NCI-H1092 (cell line): Measurements from ENCODE around the gene SPON1.
"Not testable (repeated sequence)": the region's sequence is repeated elsewhere in the genome, so short reads cannot be mapped to it uniquely, and the experiment has no call there.

Experiments
- DNase-seq: peaks from one replicate; lab custom pipeline; 2025; lab: John Stamatoyannopoulos, UW

The SPON1 gene

DNA sequence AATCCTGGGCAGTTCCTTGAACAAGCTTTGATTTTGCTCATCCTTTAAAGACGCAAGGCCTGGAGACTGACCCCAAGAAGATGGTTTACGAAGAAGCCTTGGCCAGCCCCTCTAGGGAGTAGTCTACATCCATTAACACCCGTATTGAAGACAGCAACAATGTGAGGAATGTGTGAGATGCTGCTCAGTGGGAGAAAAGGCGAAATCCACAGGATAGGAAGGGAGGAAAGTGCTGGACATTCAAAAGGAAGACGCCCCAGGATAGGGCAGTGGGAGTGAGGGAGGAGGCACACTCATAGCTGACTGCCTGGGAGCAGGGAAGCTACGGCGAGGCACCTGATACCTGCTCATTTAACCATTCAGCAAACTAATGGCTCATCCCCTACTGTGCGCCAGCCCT is 282.4 kb downstream of the SPON1 start:
- DNase-seq: no peak

DNA sequence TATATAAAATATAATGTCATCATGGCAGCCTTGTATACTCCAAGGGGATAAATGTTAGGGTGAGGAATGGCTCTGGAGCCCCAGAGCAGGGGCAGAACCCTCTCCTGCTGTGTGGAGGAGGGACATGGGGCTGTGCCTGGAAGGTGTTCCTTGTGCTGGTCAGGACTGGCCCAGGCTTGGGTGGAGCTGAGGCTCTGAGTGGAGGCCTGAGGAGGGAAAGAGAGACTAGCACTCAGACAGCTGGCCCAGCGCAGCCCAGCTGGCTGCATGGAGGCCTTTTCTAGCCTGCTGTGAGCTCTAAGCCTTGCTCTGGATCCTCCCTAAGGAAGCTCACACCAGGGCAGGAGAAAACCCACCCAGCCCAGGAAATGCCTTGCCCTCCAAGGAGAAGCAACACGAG is 282.9 kb downstream of the SPON1 start:
- no peak for DNase-seq

DNA sequence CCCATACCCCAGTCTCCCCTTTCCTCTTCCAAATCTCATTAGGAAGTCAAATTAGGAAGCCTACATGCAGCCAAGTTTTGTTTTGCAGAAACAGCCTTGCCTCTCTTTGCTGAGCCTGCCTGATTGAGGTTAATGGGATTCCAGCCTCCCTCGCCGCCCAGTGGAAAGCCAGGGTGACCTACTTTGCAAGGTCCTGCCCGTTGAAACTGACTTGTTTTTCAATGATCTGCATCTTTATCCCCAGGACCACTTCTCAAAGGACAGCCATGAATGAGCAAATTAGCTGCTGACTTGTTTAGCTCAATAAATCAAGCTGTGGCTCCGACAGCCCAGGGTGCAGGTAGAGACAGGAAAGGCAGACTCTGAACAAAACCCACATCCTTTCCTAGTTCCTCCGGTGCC is 286.1 kb downstream of the SPON1 start:
- DNase-seq: no peak

DNA sequence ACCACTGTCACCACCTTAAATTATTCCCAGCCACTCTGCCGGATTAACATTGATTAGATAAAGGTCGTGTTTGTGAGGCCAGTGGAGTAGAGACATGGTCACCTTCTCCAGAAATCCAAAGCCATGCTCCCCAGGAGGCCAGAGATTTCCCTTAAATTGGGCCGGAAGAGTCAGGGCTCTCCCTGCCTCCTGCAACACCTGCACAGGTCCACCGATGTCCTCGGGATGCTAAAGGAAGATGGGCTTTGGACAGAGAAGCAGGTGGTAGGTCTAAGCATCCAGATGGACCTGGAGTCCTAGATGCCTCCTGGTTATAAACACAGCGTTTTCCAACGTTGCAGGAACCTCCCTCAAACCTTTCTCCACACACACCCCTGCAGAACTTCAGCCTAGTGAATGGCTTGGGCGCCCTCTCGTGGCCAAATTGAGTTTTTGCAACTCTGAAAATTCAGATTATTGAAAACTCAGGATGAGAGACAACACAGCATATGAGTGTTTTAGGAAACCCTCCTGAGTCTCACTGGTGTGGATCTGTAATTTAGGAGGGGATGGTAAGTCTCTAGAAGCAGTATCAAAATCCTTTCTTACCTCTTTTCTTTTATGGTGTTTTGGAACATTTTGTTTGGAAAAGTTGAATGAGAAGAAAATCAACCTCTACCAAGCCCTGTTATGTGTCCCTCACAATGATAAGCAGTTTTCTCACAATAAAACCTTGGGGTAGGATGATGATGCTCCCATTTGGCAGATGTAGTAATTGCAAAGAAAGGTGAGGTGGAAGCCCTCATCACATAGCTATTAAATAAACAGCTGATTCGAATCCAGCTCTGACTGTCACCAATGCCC is 286.8 kb downstream of the SPON1 start:
- DNase-seq: peak; percentile 18

DNA sequence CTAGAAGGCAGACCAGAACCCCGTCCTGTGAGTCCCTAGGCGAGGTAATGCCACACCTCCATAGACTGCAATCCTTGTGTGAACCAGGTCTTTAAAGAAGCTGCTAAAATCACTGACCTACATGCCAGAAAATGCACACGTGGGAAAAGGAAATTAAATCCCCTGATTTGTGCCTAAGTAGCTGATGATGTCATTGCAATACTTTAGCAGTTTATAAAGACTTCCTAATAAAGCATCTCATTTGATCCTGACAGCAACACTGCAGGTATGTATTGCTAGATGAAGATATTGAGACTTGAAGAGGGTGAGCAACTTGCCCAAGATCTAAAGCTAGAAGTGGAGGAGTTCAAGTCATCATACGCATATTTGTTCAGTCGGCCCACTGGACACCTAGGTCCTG is 289.2 kb downstream of the SPON1 start:
- DNase-seq: no peak

DNA sequence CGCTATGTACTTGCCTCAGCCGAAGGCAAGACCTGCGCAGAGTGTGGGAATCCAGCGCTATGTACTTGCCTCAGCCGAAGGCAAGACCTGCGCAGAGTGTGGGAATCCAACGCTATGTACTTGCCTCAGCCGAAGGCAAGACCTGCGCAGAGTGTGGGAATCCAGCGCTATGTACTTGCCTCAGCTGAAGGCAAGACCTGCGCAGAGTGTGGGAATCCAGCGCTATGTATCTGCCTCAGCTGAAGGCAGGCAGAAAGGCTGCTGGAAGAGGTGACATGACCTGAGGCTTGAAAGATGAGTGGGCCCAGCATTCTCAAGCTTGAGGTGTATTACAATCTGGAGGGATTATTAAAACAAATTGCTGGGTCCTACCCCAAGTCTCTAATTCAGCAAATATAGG is 290.0 kb downstream of the SPON1 start:
- not testable (repeated sequence) for DNase-seq

DNA sequence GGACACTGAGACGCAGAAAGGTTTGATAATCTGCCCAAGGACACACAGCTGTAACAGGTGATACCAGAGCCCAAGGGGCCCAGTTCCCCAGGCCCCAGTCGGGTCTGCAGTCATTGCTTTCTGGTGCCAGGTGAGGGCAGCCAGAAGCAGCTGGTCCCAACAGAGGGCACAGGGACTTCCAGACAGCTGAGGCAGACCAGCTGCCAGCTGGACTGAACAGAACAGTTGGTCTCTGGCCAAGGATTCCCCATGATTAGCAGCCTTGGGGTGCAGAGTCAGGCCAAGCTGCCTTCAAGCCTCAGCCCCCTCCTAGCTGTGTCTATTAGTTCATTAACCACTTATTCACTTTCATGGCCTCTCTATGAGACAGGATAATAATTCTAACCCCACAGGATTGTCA is 290.9 kb downstream of the SPON1 start:
- peak; percentile 1 for DNase-seq

DNA sequence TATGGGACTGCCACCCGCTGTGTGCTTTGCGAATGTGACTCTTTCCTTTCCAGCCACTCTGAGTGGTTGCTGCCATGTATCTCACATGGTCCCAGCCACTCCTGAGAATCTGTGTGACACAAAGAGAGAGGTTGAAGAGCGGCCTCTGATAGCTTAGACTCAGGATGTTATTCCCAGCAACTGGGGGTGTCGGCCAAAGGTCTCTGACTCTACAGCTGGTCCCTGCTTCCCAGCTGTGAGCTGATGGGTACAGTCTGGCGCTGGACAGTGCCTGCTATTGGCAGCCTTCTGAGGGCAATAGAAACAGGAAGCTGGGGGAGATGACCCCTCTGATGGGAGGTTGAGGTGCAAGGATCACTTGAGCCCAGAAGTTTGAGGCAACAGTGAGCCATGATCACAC is 291.3 kb downstream of the SPON1 start:
- no peak for DNase-seq

DNA sequence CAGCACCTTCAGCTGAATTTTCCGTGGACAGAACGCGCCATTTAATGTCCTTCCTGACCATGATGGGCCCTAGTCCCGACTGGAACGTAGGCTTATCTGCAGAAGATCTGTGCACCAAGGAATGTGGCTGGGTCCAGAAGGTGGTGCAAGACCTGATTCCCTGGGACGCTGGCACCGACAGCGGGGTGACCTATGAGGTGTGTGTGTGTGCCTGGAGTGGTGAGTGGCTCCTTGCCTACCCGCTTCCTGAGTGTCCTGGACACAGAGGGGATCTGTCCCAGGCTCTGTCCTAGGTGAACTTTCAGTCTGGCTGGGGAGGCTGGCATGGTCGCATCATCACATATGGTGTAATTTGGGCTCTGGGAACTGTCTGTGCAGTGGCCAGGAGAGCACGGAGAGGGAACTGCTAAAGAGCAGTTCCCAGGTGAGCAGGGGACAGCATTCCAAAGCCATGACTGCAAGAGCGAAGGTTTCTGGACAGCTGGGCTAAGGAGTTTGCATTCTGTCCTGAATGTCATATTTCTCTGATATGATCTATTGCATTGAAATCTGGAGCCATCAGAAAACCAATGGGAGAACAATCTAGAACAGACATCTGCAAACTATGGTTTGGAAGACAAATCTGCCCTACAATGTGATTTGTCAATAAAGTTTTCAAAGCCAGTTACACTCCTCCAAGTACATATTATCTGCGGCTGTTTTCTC is 292.2 kb downstream of the SPON1 start:
- no peak for DNase-seq

DNA sequence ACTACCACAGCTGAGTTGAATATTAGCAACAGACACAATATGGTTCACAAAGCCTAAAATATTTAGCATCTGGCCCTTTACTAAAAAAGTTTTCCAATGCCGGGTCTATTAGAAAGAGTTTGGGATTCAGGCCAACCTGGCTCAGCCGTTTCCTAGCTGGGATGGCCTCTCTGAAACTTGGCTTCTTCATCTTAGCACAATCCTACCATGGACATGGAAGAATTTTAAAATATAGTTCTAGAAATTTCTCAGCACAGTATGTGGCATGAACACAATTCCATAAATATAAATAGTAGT is 292.7 kb downstream of the SPON1 start:
- DNase-seq: no peak

DNA sequence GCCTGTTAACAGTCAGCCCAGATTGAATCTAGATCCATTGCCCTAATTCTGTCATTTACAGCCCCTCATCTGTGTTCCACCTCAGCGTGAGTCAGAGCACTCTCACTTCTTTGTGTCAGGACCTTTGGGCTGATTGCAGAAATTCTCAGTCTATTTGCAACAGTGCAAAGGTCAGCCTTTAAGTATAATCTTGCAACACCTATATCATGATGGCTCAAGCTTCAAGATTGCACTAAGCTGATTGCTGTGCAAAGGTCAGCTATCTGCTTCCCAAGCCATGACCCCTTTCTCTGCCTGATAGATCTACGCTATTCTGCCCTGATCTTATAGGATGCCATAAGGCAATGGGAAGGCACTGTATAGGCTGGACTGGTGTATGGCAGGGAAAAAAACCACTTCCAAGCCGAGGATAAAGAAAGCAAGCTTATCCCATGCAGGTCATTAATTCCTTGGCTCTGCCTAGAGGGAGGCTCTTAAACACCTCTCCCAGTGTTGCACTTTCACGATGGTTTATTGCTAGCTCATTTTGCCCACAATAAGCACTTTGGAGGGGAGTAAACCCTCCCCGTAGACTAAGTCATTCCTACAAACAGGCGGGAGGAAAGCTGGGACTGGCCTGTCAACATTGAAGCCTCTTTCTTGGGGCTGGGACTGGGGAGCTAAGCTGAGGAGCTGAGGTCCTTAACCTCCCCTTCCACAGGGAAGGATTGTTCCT is 295.9 kb downstream of the SPON1 start:
- no peak for DNase-seq

DNA sequence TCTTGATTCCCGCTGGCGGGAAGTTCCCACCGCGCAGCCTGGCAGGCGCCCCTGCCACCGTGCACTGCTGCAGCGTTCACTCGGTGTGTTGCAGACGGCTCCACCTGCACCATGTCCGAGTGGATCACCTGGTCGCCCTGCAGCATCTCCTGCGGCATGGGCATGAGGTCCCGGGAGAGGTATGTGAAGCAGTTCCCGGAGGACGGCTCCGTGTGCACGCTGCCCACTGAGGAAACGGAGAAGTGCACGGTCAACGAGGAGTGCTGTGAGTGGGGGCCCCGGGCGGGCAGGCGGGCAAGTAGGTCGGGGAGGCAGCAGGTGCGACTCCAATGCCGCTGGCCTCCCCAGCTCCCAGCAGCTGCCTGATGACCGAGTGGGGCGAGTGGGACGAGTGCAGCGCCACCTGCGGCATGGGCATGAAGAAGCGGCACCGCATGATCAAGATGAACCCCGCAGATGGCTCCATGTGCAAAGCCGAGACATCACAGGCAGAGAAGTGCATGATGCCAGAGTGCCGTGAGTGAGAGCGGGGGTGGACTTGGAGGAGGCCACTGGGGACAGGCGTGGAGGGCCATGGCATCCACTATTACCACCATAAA is 296.8 kb downstream of the SPON1 start:
- DNase-seq: no peak

DNA sequence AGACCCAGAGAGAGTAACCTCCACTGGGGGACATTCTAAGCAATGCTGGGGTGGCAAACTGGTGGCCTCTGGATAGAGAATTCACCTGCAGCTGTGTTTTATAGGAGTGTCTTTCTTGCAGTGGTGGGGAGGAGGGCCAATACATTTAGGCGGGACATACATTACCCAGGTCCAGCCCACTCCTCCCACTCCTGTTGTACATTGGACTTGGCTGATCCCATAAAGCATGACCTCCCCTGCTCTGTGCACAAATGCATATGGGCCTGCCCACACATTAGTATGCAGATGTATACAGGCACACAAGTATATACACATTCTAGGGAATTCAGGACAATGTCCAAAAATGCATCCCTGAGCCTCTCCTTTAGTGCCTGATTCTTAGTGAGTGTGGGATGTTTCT is 297.4 kb downstream of the SPON1 start:
- no peak for DNase-seq

DNA sequence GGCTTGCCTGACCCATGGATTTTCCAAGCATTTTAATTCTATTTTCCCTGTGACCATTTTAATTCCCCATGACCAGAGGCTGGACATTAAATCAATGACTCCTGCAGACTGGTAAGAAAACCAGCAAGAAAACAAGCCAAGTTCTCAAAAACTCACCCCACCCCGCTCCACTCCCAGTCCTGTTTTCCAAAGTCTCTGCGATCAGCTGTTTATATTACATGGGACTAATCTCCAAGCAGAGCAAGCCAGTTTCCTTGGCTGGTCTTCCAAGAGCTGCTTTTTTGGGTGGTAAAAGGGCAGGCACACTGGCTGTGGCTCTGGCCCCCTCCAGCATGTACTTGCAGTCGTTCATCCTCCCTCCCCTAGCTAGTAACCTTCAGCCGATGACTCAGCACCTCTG is 298.5 kb downstream of the SPON1 start:
- DNase-seq: no peak

DNA sequence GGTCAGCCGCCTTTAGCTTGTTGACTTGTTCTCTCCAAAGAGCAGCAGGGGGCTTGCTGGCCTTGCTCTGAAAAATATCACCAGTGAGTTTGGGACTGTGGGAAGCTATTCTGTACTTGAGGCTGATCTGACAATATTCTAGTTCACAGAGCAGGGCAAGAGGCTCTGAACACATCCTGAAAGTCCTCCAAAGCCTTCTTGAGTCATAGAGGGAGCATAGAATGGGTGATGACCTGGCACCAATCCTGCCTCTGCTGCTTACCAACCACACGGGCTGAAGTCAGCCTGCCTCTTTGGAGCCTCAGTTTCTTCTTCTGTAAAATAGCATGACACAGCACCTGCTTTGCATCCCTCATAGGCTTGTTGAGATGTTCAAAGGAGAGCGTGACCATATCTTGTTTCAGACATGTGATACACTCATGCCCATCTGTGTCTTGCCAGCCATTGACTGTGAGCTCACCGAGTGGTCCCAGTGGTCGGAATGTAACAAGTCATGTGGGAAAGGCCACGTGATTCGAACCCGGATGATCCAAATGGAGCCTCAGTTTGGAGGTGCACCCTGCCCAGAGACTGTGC is 299.8 kb downstream of the SPON1 start:
- DNase-seq: no peak

DNA sequence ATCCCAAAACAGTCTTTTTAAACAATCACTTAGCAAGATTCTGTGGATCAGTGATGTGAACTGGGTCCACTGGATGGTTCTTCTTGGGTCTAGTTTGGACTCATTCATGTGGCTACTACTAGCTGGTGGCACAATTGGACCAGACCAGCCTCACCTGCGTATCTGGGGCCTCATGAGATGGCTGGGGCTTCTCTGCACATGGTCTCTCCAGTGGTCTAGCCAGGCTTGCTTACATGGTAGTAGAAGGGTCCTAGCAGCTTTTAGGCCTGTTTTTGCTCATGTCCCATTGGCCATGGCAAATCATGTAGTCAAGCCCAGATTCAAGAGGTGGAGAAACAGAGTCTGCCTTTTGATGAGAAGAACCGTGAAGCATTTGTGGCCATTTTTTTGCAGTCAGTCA is 302.4 kb downstream of the SPON1 start:
- no peak for DNase-seq

DNA sequence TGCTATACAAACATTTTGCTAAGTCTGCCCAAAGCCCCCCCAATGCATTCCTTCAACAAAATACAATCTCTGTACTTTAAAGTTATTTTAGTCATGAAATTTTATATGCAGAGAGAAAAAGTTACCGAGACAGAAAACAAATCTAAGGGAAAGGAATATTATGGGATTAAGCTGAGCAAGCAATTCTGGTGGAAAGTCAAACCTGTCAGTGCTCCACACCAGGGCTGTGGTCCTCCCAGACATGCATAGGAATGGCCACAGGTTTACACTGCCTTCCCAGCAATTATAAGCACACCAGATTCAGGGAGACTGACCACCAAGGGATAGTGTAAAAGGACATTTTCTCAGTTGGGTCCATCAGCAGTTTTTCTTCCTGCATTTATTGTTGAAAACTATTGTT is 304.1 kb downstream of the SPON1 start:
- DNase-seq: no peak

DNA sequence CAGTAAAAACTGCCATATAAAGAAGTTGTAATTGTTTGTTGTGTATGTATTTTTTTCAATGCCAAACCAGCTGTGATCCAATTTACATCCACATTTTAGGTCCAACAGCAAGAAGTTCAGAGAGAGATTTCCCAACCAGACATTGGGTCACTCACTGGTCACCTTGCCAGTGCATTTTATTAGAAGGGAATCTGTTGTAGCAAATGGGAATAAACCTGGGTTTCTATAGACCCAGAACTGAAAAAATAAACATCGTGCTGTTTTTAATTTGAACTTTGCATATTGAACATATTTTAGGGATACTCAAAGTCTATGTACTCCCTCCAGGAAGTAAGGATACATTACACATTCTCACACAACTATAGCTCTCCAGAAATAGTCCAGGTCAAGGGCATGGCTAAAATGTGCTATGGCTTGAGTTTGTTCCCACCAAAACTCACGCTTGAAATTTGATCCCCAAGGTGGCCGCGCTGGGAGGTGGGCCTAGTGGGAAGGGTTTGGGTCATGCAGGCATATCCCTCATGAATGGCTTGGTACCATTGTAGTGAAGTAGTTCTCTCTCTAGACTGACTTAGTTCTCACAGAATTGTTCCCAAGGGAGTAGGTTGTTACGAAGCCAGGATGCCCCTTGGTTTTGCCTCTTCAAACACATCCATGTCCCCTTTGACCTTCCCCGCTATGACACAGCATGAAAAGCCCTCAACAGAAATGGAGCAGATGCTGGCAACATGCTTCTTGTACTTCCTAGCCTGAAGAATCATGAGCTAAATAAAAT is 305.5 kb downstream of the SPON1 start:
- DNase-seq: no peak

DNA sequence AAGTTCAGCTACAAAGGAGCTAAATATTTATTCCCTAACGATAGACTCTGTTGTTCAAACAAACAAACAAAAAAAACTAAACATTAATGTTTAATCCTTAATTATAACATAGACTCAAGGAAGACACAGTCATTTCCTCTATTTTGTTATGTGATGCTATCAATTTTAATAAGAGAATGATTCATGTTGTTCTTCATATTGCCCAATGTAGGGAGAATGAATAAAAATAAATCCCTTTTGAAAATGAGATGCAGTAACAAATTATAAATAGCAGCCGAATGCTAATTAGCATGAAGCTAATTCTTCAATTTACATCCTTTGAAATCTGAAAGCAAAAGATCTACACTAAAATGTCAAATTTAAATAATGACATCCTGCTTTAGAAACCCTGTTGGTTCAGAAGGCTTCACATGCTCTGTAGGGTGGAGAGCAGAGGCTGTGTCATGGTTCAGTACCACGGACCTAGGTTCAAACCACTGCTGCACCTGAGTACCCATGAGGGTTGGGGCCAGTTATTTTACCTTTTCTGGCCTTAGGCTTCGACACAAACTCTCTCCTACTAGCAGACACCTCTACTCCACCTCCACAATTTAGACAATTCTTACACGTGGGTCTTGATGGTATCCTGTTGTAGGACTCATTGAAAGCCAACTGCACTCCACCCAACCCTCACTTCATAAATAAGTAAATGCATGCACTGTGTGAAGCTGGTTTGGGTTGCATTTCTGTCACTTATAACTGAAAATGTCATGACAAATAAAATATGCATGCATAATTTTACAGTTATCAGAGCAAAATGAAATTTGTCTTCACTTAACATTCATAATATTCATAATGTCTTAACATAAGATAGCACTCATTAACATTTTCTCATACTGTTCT is 307.4 kb downstream of the SPON1 start:
- DNase-seq: no peak

DNA sequence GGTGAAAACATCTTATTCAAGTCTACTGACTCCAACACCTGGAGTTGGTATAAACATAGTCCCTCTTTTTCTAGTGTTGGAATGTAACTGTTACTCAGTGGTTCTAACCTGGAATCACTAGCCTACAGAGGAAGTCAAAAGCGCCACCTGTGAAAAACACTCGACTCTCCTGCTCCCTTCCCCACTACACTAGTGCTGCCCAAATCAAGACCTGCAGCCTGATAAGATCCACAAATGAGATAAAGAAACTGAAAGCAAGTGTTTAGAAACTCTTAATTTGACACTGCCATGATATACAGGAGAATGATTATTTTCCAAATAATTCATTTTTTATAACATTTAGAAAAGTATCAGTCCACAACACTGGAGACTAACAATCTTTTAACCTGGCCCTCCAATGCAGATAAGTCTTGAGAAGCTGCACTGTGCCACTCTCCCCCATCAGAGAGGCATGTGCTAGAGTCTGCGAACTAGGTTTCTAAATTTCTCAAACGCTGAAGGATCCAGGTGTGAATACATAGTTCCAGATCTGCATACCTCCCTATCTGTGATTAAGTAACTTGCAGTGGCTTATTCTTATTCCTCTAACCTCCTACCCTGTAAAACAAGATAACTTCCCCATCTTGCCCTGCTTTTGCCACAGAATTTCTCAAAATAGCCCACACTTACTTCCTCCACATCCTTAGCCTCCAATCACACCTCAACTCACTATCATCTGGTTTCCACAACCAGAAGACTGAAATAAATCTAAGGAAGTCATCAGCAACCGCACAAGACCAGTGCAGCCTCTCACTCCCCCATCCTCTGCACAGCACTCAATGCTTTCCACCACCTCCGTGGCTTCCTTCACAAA is 308.4 kb downstream of the SPON1 start:
- no peak for DNase-seq
